HL-60/S4 treated with phorbol 12-myristate 13-acetate at 8.2 ng/mL for 4 days and 3 days (cell line): Measurements from ENCODE around the gene ITGA1.
"Not testable (repeated sequence)": the region's sequence is repeated elsewhere in the genome, so short reads cannot be mapped to it uniquely, and the experiment has no call there.

Experiments
- in situ Hi-C: fragments of 300-500 bp; cut with MboI; formaldehyde crosslinking; loops from 2 replicates; pipeline ENCODE4 v1.15.0; 2022; ENCODE audit warnings: low sequenced_read_pairs

Gene ITGA1

DNA sequence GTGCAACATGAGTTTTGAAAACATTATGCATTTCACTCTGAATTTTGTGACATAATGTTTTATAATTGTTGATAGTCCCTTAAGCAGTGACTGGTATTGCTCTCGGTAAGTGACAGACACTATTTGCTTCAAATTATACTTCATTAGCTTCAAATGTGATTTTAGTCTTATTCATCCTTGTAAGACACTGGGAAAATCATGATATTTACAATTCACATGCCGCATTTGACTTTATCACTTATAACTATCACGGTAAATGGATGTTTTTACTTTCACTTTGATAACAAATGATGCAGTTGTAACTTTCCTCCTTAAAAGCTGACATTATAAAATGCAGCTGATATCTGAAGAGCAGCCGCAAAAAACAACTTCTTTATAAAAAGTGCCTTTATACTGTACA lies 157.3 kb downstream of the ITGA1 start:
- in situ Hi-C loops = no loop called here

DNA sequence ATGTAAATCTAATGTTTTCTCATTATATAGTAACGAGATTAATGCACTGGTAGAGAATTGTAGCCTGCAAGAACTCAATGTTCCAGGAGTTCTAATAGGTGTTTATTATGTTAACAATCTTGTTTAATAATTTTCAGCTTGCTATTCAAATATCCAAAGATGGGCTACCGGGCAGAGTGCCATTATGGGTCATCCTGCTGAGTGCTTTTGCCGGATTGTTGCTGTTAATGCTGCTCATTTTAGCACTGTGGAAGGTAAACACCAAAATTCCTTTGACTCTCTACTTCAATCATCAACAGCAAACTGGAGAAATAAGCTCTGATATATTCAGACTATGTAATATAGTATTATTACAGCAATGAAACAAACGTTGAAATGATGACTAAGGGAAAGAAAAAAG lies 159.5 kb downstream of the ITGA1 start:
- in situ Hi-C loops = no loop called here

DNA sequence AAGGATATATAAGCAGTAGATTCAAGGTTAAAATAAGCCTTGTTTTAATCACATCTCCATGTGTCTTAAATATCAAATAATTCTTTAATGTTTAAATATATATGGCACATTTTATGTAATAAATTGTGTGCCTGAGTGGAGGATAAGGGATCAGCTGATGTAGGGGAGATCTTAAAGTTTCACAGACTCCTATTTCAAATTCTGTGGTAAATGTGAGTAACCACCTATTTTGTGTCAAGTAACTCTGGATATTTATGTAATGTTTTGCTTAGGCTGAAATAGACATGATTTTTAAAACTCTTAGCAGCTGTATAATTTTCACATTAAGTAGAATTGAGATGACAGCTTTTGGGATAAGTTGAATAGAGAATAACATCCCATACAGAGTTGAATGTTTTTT lies 160.1 kb downstream of the ITGA1 start:
- in situ Hi-C loops = no loop called here

DNA sequence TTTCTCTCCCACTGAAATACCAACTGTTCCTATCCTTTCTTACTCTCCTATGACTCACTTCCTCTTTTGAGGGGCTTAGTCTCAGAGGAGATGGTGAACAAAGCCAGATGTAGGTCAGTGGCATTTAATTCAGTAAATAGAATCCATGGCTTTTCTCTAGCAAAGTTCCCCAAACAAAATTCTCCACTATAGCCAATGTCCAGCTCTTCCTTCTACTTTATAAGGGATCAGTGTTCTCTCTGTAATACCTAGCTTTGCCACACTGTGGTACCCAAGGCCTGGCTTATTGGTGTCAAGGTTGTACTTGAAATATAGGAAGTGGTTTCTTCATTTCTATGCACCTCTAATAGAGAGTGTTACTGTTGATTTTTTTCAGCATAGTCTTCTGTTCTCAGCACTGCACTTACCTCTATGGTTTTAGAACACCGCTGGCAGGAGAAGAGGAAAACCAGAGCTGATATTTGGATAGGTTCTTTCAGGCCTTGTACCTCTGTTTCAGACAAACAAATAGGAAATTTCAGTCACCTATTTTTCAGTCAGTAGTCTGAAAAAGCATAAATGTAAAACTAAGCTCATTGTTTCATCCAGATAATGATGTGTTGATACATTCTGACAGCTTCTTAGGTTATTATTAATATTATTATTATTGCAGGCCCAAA lies 160.8 kb downstream of the ITGA1 start:
- in situ Hi-C loops = no loop called here

DNA sequence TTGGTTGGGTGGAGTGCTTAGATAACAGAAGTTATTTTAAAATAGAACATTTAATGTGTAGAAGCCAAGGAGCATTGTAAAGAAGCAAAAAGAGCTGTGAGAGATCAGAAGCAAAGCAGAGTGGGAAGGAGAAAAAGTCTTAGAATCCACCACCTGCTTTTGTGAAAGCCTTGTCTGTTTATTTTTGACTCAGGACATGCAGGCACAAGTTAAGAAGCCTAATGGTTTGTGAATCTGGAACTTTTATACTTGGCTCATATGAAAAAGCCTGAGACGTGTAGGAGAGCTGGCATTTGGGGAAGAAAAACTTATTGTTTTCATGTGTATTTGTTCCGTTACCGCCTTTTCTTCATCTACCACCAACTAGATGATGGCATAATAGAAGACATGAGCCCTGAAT lies 163.0 kb downstream of the ITGA1 start:
- in situ Hi-C loops = no loop called here

DNA sequence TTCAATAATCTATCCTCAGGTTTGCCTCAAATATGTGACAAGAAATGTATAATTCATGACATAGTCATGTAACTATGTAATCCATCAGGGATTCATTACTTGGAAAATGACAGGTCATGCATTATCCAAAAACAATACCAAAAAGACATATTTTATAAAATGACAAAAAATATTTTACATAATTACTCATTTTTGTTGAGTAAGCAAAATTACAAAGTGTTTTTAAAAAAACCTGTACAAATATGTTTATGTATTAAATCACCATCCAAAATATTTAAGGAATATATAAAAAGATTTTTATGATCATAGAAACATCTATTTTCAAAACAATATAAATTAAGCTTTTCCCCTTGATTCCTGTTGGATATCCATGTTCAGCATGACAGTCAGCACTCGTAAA lies 164.8 kb downstream of the ITGA1 start:
- in situ Hi-C loops = no loop called here

DNA sequence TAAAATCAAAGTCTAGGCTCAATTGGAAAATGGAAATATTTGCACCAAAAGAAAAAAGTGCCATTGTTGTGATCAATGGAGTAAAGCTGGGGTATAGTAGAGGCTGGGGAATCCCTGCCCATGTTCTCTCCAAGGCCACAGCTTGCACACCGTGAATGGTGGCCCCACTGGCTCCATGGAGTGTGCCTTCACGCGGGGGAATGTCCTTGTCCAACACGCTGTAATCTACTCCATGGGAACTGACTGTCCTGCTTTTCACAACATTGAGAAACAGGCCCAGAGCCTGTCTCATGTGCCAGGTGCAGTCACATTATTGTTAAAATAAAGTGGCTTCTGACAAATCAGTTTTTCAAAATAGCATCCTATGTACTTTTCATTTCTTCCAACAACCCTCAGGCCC lies 168.3 kb downstream of the ITGA1 start:
- in situ Hi-C loops = no loop called here

DNA sequence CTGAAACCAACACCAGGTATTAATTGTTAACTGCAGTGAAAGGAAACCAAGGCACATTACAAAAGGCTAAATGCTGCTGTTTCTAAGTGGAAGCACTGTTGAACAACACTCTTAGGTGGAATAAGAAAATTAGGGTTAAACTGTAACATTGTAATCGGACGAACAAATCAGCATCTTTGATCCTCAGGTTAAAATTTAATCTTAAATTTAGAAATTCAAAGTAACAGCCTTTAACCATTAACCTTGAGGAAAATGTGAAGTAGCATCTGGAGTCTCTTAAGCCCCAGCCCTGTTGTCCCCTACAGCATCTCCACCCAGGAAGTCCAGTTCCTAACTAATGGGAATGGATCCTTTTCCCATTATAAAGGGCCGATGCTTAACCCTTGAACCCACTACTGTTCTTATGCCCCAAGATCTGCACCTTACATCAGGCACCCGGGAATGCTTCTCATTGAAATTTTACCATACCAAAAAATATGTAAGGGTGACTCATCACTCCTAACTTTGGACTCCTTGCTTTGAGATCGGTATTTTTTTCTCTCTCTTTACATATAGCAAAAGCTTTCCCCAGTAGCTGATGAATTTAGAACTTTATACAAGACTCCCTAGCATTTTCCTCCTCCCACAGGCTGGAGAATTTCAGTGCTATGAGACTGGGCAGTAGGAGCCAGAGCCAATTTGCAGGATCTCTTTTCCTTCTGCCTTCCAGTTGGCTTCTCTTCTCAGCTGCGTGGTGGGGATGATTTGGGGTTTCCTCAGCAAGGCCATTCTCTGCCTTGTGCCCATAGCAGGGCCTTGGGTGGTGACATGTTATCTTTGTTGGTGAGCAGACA lies 169.4 kb downstream of the ITGA1 start:
- in situ Hi-C loops = no loop called here

DNA sequence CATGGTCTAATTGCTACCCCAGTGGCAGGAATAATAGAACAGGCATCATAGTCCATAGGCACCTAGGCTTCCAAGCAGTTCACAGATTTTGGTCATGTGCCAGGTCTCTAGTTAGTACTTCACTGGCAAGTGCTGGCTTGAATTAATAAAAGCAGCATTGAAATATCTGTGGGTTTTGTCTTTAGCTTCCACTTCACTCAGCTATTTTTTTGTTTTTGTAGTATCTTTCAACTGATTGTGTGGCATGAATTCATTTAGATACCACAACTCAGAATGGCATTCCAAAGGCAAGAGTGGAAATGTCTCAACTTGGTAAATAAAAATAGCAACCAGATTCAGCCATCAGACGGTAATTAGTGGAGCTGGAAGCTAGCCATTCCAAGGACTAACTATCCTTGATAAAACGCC lies 173.6 kb downstream of the ITGA1 start:
- in situ Hi-C loops = no loop called here

DNA sequence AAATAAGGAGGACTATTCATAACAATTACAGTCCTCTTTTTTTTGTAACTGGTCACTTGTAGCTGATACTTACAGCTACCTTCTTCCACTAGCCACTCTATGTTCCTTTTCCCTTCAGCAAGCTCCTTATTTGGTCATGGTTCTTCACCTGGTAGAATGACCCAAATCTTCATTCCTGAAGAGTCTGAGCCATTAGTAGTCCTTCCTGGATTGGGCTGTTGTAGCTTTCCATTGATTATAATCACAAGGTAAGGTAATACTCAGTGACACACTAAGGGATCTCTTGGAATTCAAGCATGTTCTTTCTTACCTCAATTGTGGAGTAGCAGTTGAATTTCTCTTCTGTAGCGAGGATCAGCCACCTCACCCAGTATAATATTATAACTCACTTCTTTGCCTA lies 175.9 kb downstream of the ITGA1 start:
- in situ Hi-C loops = no loop called here

DNA sequence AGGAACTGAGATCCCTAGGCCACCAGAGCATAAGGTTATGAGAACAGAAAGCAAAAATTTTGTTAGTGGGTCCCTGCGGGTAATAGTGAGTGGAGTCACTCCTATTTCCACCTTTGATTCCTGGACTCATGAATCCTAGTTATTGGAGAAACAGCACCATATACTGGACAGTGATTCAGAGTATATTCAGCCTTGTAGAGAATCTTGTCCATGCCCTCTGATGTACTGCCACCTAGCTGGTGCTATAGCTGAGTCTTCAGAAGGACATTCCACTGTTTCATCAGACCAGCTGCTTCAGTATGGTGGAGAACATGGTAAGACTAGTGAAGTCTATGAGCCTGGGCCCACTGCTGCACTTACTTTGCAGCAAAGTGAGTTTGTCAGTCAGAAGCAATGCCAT lies 176.4 kb downstream of the ITGA1 start:
- in situ Hi-C loops = no loop called here

DNA sequence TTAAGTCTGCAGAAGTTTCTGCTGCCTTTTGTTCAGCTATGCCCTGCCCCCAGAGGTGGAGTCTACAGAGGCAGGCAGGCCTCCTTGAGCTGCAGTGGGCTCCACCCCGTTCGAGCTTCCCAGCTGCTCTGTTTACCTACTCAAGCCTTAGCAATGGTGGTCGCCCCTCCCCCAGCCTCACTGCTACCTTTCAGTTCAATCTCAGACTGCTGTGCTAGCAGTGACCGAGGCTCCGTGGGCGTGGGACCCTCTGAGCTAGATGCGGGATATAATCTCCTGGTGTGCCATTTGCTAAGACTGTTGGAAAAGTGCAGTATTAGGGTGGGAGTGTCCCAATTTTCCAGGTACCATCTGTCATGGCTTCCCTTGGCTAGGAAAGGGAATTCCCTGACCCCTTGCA lies 188.4 kb downstream of the ITGA1 start:
- in situ Hi-C loops = not testable (repeated sequence)

DNA sequence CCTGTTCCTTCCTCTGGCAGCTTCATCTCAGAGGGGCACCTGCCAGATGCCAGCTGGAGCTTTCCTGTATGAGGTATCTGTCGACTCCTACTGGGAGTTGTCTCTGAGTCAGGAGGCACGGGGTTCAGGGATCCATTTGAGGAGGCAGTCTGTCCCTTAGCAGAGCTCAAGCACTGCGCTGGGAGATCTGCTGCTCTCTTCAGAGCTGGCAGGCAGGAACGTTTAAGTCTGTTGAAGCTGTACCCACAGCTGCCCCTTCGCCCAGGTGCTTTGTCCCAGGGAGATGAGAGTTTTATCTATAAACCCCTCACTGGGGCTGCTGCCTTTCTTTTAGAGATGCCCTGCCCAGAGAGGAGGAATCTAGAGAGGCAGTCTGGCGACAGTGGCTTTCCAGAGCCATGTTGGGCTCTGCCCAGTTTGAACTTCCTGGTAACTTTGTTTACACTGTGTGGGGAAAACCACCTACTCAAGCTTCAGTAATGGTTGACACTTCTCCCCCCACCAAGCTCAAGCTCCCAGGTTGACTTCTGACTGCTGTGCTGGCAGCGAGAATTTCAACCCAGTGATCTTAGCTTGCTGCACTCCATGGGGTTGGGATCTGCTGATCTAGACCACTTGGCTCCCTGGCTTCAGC lies 189.7 kb downstream of the ITGA1 start:
- in situ Hi-C loops = no loop called here

DNA sequence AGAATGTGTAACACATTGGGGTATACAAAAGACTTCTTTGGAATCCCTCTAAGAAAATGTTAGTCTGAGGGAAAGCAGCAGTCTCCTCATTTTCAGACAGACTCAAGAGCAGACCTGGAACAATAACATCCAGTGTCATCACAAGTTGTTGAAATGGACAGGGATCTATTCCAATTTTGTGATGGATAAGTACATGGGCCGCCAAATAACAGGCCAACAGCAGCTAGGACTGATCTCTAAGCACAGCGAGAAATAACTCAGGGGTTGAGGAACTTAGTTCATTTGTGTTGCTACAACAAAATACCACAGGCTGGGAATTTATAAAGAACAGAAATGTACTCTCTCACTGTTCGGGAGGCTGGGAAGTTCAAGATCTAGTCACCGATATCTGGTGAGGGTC lies 193.8 kb downstream of the ITGA1 start:
- in situ Hi-C loops = no loop called here

DNA sequence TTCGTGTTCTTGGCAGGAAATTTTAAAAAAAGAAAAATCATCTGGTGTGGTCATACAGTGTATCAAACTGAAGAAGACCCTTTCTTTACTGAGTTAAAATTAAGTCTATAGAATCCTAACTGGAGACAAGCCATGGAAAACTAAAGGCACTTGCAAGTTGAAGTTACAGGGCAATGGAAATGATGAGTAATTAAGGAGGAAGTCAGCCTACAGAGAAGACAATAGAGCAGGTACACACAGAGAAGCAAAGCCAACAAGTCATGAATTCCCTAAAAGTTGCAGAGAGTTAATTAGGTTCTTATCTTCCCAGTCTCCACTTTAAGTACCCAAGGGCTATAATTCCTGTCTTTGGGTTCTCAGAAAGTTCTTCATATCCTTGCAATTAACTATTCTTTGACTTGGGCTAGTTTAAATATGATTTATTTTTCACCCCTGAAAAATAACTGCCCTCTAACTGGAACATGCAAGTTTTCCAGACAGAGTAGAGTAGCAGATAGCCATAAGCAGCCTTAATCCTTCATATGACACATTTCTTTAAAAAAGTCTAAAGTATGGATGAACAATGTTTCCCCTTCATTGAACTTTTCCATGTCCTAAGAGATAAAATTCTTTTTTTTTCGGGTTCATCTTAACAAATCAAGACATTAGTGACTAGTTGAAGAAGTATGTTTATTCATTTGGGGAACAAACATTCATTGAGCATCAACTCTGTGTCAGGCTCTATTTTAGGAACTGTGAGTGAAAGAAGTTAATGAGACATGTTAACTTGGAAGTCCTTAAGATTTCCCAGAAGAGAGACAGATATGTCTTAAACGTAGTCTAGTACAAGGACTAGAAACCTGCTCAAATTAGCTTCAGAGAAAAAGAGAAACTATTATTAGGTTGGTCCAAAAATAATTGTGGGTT lies 196.3 kb downstream of the ITGA1 start:
- in situ Hi-C loops = no loop called here

DNA sequence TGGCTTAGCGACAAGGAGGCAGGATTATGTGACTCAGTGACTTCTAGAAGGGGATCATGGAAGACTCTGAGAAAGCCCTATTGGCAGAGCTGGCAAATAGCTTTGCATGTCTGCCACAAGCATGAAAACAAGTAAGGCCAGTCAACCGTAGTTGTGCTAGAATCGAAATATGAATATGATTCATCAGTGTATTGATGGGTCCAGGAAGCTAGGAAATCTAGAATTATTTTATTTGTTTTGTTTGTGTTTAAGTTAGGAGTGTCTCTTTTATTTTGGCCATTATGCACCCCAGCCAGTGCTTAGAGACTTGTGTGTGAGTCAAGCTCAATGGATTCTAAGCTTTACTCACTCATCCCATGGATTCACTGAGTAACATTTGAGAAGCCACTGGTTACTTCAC lies 197.6 kb downstream of the ITGA1 start:
- in situ Hi-C loops = no loop called here

DNA sequence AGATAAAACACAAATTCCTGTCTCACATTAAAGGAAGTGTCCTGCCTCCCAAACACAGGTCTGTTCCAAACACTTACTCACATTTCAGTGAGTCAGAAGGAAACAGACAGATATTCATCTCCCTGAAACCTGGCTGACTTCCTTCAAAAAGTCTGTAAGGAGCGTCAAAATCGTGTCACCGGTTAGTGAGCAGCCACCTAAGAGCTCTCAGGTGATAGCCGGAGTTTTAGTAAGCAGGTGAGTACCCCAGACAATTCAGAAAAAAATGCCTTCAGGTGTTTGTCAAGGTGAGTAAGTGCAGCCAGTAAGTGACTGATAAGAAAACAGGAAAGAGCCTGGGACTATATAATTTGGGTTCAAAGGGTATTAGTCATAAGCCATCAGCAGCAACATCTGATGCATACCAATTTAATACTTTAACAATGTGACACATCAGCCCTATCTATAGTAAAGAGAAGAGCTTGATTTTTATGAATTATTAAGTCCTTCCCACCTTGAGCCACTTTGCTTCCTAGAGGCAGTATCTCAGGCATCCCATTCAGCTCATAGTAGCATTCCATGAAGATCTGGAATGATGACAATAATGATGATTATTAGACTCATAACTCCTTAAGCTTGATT lies 200.1 kb downstream of the ITGA1 start:
- in situ Hi-C loops = no loop called here

DNA sequence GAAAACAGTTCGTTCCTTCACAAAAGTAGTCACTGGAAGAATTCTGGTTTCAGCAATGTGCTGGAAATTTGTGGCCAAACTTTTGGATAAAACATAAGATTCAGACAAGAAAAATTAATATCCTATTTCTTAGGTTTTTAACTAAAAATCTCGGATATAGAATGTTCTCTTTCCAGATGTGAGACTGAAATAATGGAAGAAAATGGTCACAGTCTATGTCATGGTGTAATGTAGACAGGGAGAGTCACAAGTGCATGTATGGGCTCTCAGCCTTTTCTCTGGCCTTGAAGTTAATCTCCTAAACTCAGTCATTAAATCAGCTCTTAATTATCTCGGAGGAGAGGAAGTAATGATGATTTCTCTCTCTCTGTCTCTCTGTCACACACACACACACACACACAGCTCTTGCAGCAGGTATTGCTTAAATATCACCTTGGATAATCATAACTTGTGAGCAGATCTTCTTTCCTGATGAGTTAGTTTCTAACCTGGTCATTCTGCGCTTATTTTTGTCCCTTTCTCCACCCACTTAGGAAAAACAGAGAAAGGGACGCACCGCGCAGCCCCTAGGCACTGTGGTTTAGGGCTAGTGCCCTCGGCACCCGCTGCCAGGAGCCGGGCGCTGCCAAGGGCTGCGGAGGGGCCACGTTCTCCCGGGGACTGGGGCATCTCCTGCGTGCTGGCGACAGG lies 200.8 kb downstream of the ITGA1 start:
- in situ Hi-C loops = no loop called here

DNA sequence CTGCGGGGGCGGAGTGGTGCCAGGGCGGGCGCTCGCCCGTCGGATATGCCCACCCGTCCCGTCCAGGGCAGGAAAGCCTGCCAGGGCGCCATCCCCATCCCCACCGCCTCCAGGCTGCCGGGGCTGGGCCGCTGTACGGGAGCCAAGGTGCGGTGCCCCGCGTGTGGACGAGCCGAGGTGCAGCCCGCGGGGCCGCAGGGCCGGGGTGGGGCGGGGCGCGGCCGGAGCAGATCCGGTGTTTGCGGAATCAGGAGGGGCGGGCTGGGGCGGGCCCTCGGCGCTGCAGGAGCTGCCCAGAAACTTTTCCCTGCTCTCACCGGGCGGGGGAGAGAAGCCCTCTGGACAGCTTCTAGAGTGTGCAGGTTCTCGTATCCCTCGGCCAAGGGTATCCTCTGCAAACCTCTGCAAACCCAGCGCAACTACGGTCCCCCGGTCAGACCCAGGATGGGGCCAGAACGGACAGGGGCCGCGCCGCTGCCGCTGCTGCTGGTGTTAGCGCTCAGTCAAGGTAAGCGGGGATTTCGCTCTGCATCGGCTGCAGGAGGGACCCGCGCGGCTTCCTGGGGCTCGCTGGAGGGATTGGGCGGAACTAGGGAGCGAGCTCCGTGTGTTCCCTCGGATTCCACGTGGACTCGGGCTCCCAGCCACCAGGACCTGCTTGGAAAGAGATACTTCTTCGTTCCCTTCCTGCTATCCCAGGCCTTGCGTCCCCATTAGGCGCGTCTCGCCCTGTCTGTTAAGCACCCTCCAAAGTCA lies 201.5 kb downstream of the ITGA1 start, which contains the start of gene ITGA2:
ITGA2 (plus strand) TSS at position 328 of the 756 bp plus-strand sequence; CDS start at position 445, 117 bp downstream.
- in situ Hi-C loops = no loop called here
